ENCODE results near the gene PAX2.

The PAX2 gene

GRCh38 chr10:100803908-100804307, 58.5 kb downstream of the PAX2 start:
- no peaks in the 10 kb centered on the region for H3K4me1 Mint-ChIP-seq
- no peak overlapping the region for H3K4me3 Mint-ChIP-seq
- H3K36me3 Mint-ChIP-seq, result no peaks in the 10 kb centered on the region
- peaks cover 44% of the 10 kb centered on the region for H3K27me3 Mint-ChIP-seq
- no peak overlapping the region for H3K27ac Mint-ChIP-seq
- H3K9me3 Mint-ChIP-seq, result no peaks in the 10 kb centered on the region

DNA sequence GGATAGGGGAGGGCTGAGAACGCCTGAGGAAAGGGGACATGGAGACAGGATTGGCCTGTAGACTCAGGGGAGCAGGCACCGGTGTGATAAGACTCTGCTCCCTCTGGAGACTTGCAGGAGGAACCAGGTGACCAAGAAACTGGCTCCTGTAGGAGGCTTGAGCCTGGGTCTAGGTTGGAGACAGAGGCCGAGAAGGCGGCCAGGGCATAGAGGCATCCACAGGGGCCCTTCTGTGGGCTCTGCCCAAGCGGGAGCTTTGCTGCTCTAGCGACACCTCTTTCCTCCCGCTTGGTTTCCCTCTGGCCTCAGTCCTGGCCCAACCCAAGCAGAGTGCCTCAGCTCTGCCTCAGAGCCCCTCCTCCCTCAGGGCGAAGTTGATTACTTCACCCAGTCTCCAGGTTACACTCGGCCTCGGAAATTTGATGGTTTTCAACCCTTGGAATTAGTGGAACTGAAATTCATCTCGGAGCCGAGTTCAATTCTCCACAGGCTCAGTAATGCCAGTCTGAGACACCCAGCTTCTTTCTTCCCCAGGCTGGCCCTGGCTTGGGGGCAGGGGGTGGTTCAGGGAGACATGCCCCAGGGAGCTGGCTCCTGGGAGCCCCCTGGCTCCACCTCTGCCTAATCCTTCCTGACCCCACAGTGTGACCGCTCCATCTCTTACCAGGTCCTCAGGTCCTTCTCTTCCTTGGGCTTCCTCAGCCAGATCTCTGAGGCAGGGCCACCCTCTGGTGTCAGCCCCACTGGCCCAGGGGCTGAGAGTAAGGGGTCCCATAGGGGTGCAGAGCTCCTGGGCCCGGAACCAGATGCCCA, 60.4 kb downstream of the PAX2 start:
- H3K27me3 Mint-ChIP-seq, result peaks cover 44% of the 10 kb centered on the region
- H3K36me3 Mint-ChIP-seq, result no peaks in the 10 kb centered on the region
- no peaks in the 10 kb centered on the region for H3K4me1 Mint-ChIP-seq
- H3K9me3 Mint-ChIP-seq, result no peaks in the 10 kb centered on the region
- peak overlapping the region; percentile 47 for H3K27ac Mint-ChIP-seq
- H3K4me3 Mint-ChIP-seq, result no peak overlapping the region

GRCh38 chr10:100806356-100806645, 60.9 kb downstream of the PAX2 start:
- H3K4me1 Mint-ChIP-seq, result no peaks in the 10 kb centered on the region
- H3K4me3 Mint-ChIP-seq, result no peak overlapping the region
- no peak overlapping the region for H3K27ac Mint-ChIP-seq
- H3K36me3 Mint-ChIP-seq, result no peaks in the 10 kb centered on the region
- H3K9me3 Mint-ChIP-seq, result no peaks in the 10 kb centered on the region
- H3K27me3 Mint-ChIP-seq, result peaks cover 44% of the 10 kb centered on the region

- Mint-ChIP-seq H3K27ac (no peak overlapping the region), H3K9me3 (no peaks in the 10 kb centered on the region), H3K4me1 (no peaks in the 10 kb centered on the region), H3K36me3 (no peaks in the 10 kb centered on the region), H3K4me3 (no peak overlapping the region), H3K27me3 (peaks cover 51% of the 10 kb centered on the region)
These were observed 62.0 kb downstream of the PAX2 start for GRCh38 chr10:100807241-100807951.

GRCh38 chr10:100808876-100809275, 63.5 kb downstream of the PAX2 start:
- Mint-ChIP-seq H3K9me3 (no peaks in the 10 kb centered on the region), H3K27ac (no peak overlapping the region), H3K4me3 (no peak overlapping the region), H3K36me3 (no peaks in the 10 kb centered on the region), H3K27me3 (peaks cover 51% of the 10 kb centered on the region), H3K4me1 (no peaks in the 10 kb centered on the region)

DNA sequence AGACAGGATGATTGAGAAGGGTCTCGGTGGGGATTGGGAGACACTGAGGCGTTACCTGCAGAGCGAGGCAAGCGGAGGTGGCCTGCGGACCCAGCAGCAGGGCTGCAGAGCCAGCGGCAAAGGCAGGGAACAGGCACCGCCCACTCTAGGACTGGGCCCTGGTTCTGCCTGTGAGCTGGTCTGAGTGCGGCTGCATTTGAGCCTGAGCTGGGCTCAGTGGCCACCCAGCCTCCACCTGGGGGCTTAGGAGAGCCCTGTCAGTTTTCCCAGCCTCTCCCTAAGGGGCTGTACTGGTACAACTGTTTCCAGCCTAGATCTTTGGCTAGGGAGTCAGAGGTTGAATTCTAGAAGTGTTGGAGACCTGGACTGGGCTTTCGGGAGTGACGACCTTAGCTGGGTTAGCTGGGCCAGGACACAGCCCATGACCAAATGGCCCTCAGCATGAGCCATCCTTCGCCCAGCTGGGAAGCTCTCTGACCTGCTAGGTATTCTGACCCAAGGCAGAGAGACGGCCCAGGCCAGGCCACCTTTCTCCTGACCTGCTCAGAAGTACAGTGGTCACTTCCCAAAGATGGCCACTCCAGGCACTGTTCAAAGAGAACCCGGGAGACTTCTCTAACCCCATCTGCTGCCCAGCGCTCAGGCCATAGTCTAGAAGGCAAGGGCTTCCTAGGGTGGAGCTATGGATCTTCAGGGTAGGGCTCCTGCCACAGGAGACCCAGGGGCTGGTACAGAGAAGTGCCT, 64.9 kb downstream of the PAX2 start:
- H3K36me3 Mint-ChIP-seq, result no peaks in the 10 kb centered on the region
- H3K27ac Mint-ChIP-seq, result no peak overlapping the region
- H3K4me1 Mint-ChIP-seq, result no peaks in the 10 kb centered on the region
- H3K27me3 Mint-ChIP-seq, result peaks cover 48% of the 10 kb centered on the region
- H3K4me3 Mint-ChIP-seq, result no peak overlapping the region
- H3K9me3 Mint-ChIP-seq, result no peaks in the 10 kb centered on the region

DNA sequence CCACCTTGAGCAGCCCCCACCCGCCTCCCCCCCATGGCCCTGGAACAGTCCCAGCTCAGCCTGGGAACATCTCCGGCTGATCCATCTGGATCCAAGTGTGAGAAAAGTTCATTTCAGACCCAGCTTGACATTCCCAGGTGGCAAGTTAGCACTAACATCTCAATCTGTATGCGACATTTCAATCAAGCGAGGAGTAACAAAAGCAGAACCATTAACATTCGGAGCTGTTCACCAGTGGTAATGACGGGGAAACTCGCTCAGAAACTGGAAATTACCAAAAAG, 65.4 kb downstream of the PAX2 start:
- no peaks in the 10 kb centered on the region for H3K4me1 Mint-ChIP-seq
- peaks cover 46% of the 10 kb centered on the region for H3K27me3 Mint-ChIP-seq
- H3K4me3 Mint-ChIP-seq, result no peak overlapping the region
- no peak overlapping the region for H3K27ac Mint-ChIP-seq
- H3K9me3 Mint-ChIP-seq, result no peaks in the 10 kb centered on the region
- H3K36me3 Mint-ChIP-seq, result no peaks in the 10 kb centered on the region

DNA sequence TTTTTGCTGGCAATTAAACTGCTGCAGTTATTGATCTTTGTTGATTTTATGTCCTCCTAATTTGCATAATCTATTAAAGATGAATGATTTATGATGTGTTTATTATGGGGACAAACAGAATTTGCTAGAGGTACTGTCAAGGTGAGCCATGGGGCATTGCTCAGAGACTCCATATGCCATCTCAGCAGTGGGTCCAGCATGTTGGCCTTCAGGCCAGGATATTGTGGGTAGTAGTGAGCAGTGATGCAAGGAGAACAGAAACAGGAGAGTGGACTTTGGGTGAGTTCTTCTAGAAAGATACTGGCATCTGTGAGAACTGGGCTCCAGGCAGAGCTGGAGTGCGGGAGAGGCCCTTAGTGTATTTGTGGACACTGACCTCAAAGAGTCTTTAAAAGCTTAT, 65.9 kb downstream of the PAX2 start:
- no peaks in the 10 kb centered on the region for H3K36me3 Mint-ChIP-seq
- no peak overlapping the region for H3K4me3 Mint-ChIP-seq
- no peak overlapping the region for H3K27ac Mint-ChIP-seq
- peaks cover 46% of the 10 kb centered on the region for H3K27me3 Mint-ChIP-seq
- H3K4me1 Mint-ChIP-seq, result no peaks in the 10 kb centered on the region
- H3K9me3 Mint-ChIP-seq, result no peaks in the 10 kb centered on the region

DNA sequence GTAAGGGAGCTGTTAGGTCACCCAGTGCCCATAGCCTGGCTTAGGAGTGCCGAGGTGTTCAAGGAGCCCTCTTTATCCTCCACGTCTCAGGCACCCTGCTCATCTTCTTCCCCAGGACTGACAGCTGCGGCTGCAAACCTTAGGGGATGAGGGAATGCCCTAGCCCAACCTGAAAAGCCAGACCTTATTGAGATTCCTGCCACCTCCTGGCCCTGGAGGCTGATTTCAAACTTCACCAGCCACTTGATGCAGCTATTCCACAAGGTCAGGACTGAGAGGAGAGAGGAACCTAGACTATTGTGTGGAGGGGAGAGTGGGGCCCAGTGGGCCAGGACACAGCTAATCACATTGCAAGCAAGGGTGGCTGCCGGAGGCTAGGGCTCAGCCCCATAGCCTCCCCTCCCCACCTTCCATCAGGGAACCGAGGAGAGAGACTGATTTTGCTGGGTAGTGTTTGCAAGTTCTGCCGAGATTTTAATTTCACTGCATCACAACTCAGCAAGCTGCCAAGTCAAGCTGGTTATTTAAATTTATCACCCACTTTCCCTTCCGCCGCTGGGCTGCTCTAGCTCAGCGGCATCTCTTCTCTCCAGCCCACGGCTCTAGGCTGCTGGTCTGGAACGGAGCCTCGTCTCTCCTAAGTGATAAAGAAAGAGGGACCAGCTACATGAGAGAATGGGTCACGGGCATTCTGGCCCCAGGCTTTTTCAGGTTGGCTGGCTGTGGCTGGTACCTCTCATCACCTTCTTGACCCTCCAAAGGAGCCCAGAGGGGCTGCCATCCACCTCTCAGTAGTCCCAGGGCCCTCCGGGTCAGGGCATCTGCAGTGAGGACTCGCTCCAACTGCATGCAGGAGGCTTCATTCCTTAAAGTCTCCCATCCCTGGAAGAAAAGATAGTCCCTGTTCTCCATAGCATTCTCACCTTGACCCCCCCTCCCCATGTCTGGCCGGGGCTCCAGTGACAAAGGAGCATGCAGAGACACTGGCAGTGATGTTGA, 66.7 kb downstream of the PAX2 start:
- H3K27me3 Mint-ChIP-seq, result peaks cover 39% of the 10 kb centered on the region
- H3K4me1 Mint-ChIP-seq, result no peaks in the 10 kb centered on the region
- H3K4me3 Mint-ChIP-seq, result no peak overlapping the region
- no peaks in the 10 kb centered on the region for H3K36me3 Mint-ChIP-seq
- no peak overlapping the region for H3K27ac Mint-ChIP-seq
- H3K9me3 Mint-ChIP-seq, result no peaks in the 10 kb centered on the region

DNA sequence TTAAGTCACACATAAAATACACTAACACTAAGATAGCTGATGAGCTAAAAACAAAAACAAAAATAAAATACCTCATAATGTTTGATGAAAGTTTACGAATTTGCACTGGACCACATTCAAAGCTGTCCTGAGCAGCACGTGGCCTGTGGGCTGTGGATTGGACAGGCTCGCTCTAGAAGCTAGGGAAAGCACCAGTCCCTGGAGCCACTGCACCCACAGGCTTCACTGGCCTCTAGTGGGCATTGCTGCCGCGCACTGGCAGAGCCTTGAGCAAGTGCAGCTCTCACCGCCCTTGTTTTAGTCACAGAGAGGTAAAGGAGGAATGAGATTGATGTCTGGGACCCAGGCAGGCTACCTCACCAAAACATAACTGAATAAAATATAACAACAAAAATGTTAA, 67.6 kb downstream of the PAX2 start:
- no peaks in the 10 kb centered on the region for H3K4me1 Mint-ChIP-seq
- no peaks in the 10 kb centered on the region for H3K9me3 Mint-ChIP-seq
- H3K27ac Mint-ChIP-seq, result no peak overlapping the region
- H3K4me3 Mint-ChIP-seq, result no peak overlapping the region
- H3K27me3 Mint-ChIP-seq, result peaks cover 31% of the 10 kb centered on the region
- no peaks in the 10 kb centered on the region for H3K36me3 Mint-ChIP-seq

DNA sequence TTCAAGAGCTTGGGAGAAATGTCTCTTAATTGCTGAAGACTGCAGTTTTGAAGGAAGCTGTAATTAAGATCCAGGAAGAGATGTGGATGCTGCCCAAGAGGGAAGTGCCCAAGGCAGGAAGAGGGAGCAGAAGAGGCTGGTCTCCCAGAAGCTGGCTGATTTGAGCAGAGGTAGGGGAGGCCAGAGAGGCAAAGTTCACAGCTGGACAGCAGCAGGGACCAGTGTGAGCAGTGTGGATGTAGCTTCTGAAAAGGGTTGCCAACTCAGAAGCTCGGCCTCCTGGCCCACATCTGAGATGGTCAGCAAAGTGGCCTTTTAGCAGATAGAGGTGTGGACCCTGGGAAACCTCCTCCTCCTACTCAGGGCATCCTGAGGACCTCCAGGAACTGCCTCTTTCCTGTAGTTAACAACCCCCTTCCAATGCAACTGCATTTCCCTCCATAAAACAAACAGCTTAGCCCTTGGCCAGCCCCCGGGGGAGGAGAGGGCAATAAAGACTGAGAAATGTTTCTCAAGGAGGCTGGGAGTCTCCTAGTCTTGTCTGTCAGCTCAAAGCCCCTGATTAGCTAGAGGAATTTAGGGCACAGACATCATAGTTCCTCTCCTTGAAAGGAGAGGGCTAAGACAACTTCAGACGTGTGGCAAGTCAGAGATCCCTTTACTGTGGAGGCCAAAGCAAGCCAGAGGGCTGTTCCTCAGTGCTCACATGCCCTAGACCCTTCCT, 69.5 kb downstream of the PAX2 start:
- Mint-ChIP-seq H3K4me3 (no peak overlapping the region), H3K4me1 (no peaks in the 10 kb centered on the region), H3K36me3 (no peaks in the 10 kb centered on the region), H3K9me3 (no peaks in the 10 kb centered on the region), H3K27ac (no peak overlapping the region), H3K27me3 (peaks cover 29% of the 10 kb centered on the region)

DNA sequence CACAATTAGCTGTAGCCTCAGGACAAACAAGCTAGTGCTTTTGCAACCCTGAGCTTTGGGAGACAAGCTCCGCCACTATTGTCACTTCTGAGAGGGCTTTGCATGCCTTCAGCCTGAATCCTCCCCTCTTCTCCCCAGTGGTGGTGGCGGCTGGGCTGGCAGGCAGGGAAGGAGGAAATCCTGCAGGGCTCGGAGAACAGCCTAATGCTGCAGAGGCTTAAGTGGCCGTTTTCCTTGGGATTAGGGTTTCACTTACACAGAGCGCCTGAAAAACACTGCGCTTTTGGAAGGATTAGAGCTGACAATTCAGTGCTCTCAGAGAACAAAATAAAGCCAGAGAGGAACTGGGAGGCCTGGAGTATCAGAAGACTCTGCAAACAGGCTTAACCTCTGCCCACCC, 71.3 kb downstream of the PAX2 start:
- no peak overlapping the region for H3K27ac Mint-ChIP-seq
- no peaks in the 10 kb centered on the region for H3K4me1 Mint-ChIP-seq
- H3K27me3 Mint-ChIP-seq, result peaks cover 29% of the 10 kb centered on the region
- H3K4me3 Mint-ChIP-seq, result no peak overlapping the region
- no peaks in the 10 kb centered on the region for H3K36me3 Mint-ChIP-seq
- no peaks in the 10 kb centered on the region for H3K9me3 Mint-ChIP-seq

- H3K27ac Mint-ChIP-seq, result no peak overlapping the region
- no peaks in the 10 kb centered on the region for H3K9me3 Mint-ChIP-seq
- no peaks in the 10 kb centered on the region for H3K4me1 Mint-ChIP-seq
- H3K4me3 Mint-ChIP-seq, result no peak overlapping the region
- no peaks in the 10 kb centered on the region for H3K36me3 Mint-ChIP-seq
- H3K27me3 Mint-ChIP-seq, result peaks cover 29% of the 10 kb centered on the region
These were observed 72.0 kb downstream of the PAX2 start for GRCh38 chr10:100817268-100817839.

GRCh38 chr10:100819424-100819823, 74.0 kb downstream of the PAX2 start:
- Mint-ChIP-seq H3K27ac (no peak overlapping the region), H3K36me3 (no peaks in the 10 kb centered on the region), H3K9me3 (no peaks in the 10 kb centered on the region), H3K4me1 (no peaks in the 10 kb centered on the region), H3K4me3 (no peak overlapping the region), H3K27me3 (peaks cover 37% of the 10 kb centered on the region)
